Activated naive CD4-positive, alpha-beta T cell treated with anti-CD3 and anti-CD28 coated beads, Interleukin-2, amount 10 ng/mL, durations not matched to agents 5 hours and 36 hours (primary cell): ENCODE measurements around the gene GHITM. TPM values are rescaled to one million over a fixed set of nuclear protein-coding genes. Genes with fewer than 3 reads are reported as not detected.

Source experiments
- total RNA-seq, 2 experiments: library from RNA; stranded (reverse); gene quantifications; one replicate each; pipeline ENCODE4 v1.2.3, GENCODE V29; 2021

The GHITM gene, protein sequence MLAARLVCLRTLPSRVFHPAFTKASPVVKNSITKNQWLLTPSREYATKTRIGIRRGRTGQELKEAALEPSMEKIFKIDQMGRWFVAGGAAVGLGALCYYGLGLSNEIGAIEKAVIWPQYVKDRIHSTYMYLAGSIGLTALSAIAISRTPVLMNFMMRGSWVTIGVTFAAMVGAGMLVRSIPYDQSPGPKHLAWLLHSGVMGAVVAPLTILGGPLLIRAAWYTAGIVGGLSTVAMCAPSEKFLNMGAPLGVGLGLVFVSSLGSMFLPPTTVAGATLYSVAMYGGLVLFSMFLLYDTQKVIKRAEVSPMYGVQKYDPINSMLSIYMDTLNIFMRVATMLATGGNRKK
- 100 to 1,000 TPM; 104 to 106 TPM for total RNA-seq

DNA sequence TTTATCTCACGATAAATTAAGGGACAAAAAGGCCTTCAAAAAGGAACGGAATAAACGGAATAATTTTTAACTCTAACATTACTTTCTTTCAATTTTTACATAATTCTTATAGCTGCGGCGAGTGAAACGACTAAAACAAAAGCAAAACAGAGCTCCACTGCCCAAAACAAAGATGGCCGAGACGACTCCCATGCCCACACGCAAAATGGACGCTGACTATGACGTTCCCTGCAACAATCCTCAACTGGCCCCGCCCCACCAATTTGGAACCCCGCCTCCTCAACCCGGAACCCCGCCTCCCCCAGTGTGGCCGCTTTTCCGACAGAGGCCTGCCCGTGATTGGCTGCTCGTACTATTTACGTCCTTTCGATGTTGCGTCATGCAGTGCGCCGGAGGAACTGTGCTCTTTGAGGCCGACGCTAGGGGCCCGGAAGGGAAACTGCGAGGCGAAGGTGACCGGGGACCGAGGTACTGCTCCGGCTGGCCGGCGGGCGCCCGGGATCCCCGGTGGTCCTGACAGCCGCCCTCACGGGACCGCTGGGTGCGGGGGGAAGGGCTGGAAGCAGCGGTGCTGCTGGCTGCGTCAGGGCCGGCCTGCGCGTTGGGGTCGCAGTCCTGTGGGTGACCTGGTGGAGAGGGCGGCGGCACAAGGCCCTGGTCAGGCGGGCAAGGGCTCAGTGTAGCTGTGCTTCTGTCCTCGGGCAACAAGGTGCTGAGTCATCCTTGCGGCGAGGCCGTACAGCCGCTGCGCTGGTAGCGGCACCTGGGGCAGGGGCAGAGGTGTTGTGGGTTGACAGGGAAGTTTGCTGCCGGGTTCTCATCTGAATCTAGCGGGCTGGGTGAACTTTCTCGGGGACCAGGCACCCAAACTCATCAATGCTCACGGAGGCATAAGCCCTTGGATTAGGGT is at the start of gene GHITM:
GHITM (plus strand) TSS at position 384 of the 910 bp plus-strand sequence. CDS start 1,992 bp downstream, outside the sequence.

DNA sequence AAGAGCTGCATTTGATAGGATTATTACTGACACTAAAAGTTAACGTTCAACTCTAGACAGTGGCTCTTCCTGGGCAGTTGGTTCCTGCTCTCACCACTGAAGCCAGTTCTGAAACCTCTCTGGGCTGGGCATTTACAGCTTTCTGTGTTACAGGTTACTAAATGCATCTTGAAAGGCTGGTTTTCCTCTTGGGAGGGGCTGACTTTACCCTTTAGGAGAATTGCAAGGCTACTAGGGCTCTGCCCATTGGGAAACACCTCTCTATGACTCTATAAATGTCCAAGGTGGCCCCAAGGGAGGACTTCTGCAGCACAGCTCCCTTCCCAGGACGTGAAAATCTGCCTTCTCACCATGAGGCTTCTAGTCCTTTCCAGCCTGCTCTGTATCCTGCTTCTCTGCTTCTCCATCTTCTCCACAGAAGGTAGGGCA is 34.2 kb downstream of the GHITM start, which contains the start of gene GPR15LG:
GPR15LG (plus strand) TSS at position 301 of the 429 bp plus-strand sequence; CDS start at position 352, 51 bp downstream.

DNA sequence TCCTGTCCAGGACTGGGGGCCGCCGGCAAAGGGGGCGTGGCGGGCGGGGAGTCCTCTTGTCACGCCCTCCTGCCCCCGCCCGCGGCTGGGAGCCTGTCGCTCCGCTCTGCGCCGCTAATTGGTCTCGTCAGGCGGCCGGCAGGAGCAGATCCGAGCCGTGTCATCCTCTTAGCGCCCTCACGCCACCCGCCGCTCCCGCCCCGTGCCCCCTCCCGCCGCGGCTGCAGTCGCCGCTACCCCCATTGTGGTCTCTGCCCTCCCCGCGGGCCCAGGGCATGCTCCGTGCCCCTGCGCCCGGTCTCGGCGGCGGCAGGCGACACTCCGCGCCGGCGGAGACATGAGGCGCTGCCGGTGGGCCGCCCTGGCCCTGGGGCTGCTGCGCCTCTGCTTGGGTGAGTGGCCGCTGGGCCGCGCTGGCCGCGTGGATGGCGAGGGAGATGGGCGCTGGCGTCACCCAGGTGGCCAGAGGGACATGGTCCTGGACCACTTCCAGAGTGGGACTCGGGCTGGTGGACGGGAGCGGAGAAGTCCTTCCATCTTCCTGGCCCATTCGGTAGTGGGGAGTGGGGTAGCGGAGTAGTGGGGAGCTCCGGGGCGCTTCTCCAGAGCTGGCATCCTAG is 55.2 kb downstream of the GHITM start, which contains the start of gene CDHR1:
CDHR1 (plus strand) TSS at position 114 of the 620 bp plus-strand sequence; CDS start at position 338, 224 bp downstream.

Other genes starting within 250 kb of the GHITM start
- gene GPR15LG, start 34.3 kb downstream of the GHITM start, total RNA-seq = not detected
- gene CDHR1, start 55.0 kb downstream of the GHITM start, total RNA-seq = under 1 TPM; 0.30 to 0.41 TPM
- gene LRIT2, start 86.0 kb downstream of the GHITM start, total RNA-seq = not detected
- gene LRIT1, start 102.0 kb downstream of the GHITM start, total RNA-seq = not detected
- gene RGR, start 105.5 kb downstream of the GHITM start, total RNA-seq = not detected
- 10 to 100 TPM; 84.4 to 85.1 TPM for gene CCSER2, start 189.1 kb downstream of the GHITM start, total RNA-seq